ENCODE results near the gene PCDHA2.
"Not testable (repeated sequence)": the region's sequence is repeated elsewhere in the genome, so short reads cannot be mapped to it uniquely, and the experiment has no call there.

- TF ChIP-seq POLR2AphosphoS5, POLR2A, CTCF (IDR thresholded peaks at IDR 0.05): not testable (repeated sequence)
These were observed 39.9 kb downstream of the PCDHA2 start for GRCh38 chr5:140834439-140835008.
